Neural cell (in vitro differentiated cells): ENCODE results near the gene LRBA. TPM values are rescaled to one million over a fixed set of nuclear protein-coding genes. Genes with fewer than 3 reads are reported as not detected.
"Not testable (repeated sequence)": the region's sequence is repeated elsewhere in the genome, so short reads cannot be mapped to it uniquely, and the experiment has no call there.

Experiments used
- H2AFZ ChIP-seq: fragments of 200-600, 300-800 bp; sonication (generic), shearing (Covaris generic); 2 replicates; pipeline ENCODE4 v1.6.0; 2014; ENCODE audit warnings: low read depth, mild to moderate bottlenecking, antibody characterized with exemption, low read length, moderate library complexity
- H3F3A ChIP-seq: fragments of 200-600 bp; shearing (Covaris generic); 2 replicates; pipeline ENCODE4 v1.6.1; 2016; ENCODE audit warnings: mild to moderate bottlenecking, moderate library complexity, mixed read lengths, antibody characterized with exemption, low read length; ENCODE audit not compliant: insufficient read depth, poor library complexity, severe bottlenecking
- H3K27ac ChIP-seq: fragments of 200-600, 300-800 bp; sonication (generic), shearing (Covaris generic); 2 replicates; pipeline ENCODE4 v1.5.1; 2014; ENCODE audit warnings: mild to moderate bottlenecking, low read length, moderate library complexity
- H3K27me3 ChIP-seq: fragments of 300-800, 200-600 bp; sonication (generic), shearing (Covaris generic); 2 replicates; pipeline ENCODE4 v1.6.0; 2014; ENCODE audit warnings: mild to moderate bottlenecking, low read depth, low read length, moderate library complexity; ENCODE audit not compliant: insufficient read depth
- H3K36me3 ChIP-seq: fragments of 300-800, 200-600 bp; sonication (generic), shearing (Covaris generic); 2 replicates; pipeline ENCODE4 v1.5.1; 2014; ENCODE audit warnings: mild to moderate bottlenecking, antibody characterized with exemption, low read length, moderate library complexity; ENCODE audit not compliant: insufficient read depth
- H3K4me2 ChIP-seq: fragments of 300-800, 200-600 bp; sonication (generic), shearing (Covaris generic); 2 replicates; pipeline ENCODE4 v1.6.0; 2014; ENCODE audit warnings: mild to moderate bottlenecking, low read length
- H3K4me3 ChIP-seq: fragments of 300-800, 200-600 bp; sonication (generic), shearing (Covaris generic); 2 replicates; pipeline ENCODE4 v1.5.1; 2014; ENCODE audit warnings: mild to moderate bottlenecking, low read length, moderate library complexity
- H3K79me2 ChIP-seq: fragments of 200-600 bp; shearing (Covaris generic); replicated peaks from 2 replicates; pipeline ENCODE4 v1.6.0; 2014; ENCODE audit warnings: mild to moderate bottlenecking, low read length, moderate library complexity; ENCODE audit not compliant: insufficient read depth
- H3K9ac ChIP-seq: fragments of 300-800, 200-600 bp; sonication (generic), shearing (Covaris generic); 2 replicates; pipeline ENCODE4 v1.6.1; 2016; ENCODE audit warnings: mild to moderate bottlenecking, low read length, mixed read lengths
- H3K9me2 ChIP-seq: fragments of 200-600 bp; shearing (Covaris generic); 2 replicates; pipeline ENCODE4 v1.6.1; 2016; ENCODE audit warnings: mild to moderate bottlenecking, low read length, mixed read lengths; ENCODE audit not compliant: insufficient read depth
- H3K9me3 ChIP-seq: fragments of 200-600, 300-800 bp; sonication (generic), shearing (Covaris generic); 2 replicates; pipeline ENCODE4 v1.6.1; 2016; ENCODE audit warnings: mild to moderate bottlenecking, mixed run types, low read length, moderate library complexity, mixed read lengths
- H4K20me1 ChIP-seq: fragments of 200-600 bp; shearing (Covaris generic); 2 replicates; pipeline ENCODE4 v1.6.1; 2016; ENCODE audit warnings: mild to moderate bottlenecking, mixed run types; ENCODE audit not compliant: insufficient read depth
- EP300 ChIP-seq: fragments of 450-650 bp; conservative IDR thresholded peaks from 2 replicates; pipeline ENCODE4 v1.6.1; 2014; ENCODE audit warnings: antibody characterized with exemption, mild to moderate bottlenecking, moderate library complexity; ENCODE audit not compliant: poor library complexity, severe bottlenecking
- EZH2 ChIP-seq: fragments of 200-600, 300-800 bp; shearing (Covaris generic), sonication (generic); IDR thresholded peaks from 2 replicates; pipeline ENCODE4 v1.6.1; 2014; ENCODE audit warnings: antibody characterized with exemption, low read length, borderline replicate concordance, mild to moderate bottlenecking; ENCODE audit not compliant: insufficient read depth, poor library complexity, severe bottlenecking
- MXI1 ChIP-seq: fragments of 450-650 bp; conservative IDR thresholded peaks from 2 replicates; pipeline ENCODE4 v1.6.1; 2014; ENCODE audit warnings: antibody characterized with exemption, mild to moderate bottlenecking; ENCODE audit not compliant: poor library complexity, severe bottlenecking
- POLR2AphosphoS5 ChIP-seq: IDR thresholded peaks from 2 replicates; pipeline ENCODE4 v1.6.1; 2012
- RAD21 ChIP-seq: fragments of 450-650 bp; conservative IDR thresholded peaks from 2 replicates; pipeline ENCODE4 v1.6.1; 2014; ENCODE audit warnings: antibody characterized with exemption, mild to moderate bottlenecking, moderate library complexity
- SMC3 ChIP-seq: fragments of 450-650 bp; conservative IDR thresholded peaks from 2 replicates; pipeline ENCODE4 v1.6.1; 2014; ENCODE audit warnings: antibody characterized with exemption, mild to moderate bottlenecking, moderate library complexity; ENCODE audit not compliant: poor library complexity
- TAF1 ChIP-seq: IDR thresholded peaks from 2 replicates; pipeline ENCODE4 v1.6.1; 2012; ENCODE audit warnings: low read depth
- polyA plus RNA-seq: library from polyadenylated mRNA; depleted of rRNA; stranded (reverse); fragments of >200 nt; gene quantifications from 2 replicates; pipeline ENCODE4 v1.2.3, GENCODE V29; 2014
- TF ChIP-seq, protein P1 (sequence below): IDR thresholded peaks from 2 replicates; pipeline ENCODE4 v1.6.1; 2012; ENCODE audit warnings: borderline replicate concordance
- TF ChIP-seq, protein P2 (sequence below): fragments of 450-650 bp; IDR thresholded peaks from 2 replicates; pipeline ENCODE4 v1.5.1; 2014; ENCODE audit warnings: antibody characterized with exemption, mild to moderate bottlenecking, moderate library complexity; ENCODE audit not compliant: poor library complexity, severe bottlenecking

LRBA gene
- polyA plus RNA-seq, 1 donor from 2014 or later = 7.1 TPM

DNA sequence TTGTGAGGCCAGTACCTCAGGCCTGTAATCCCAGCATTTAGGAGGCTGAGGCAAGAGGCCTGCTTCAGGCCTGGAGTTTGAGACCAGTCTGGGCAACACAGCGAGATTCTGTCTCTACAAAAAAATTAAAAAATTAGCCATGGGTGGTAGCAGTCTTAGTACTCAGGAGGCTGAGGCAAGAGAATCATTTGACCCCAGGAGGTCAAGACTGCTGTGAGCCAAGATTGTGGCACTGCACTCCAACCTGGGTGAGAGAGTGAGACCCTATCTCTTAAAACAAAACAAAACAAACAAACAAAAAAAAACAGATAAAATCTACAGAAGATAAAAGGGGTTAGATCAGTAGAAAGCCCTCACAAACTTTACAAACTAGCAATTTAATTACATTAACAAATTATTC is 352.4 kb downstream of the LRBA start:
- no peak overlapping the region for H3K27ac ChIP-seq
- no peak overlapping the region for H3K4me2 ChIP-seq
- no peaks in the 10 kb centered on the region for H3F3A ChIP-seq
- H4K20me1 ChIP-seq = no peaks in the 10 kb centered on the region
- H3K79me2 ChIP-seq = no peaks in the 10 kb centered on the region
- no peaks in the 10 kb centered on the region for H3K27me3 ChIP-seq
- H3K9ac ChIP-seq = no peak overlapping the region
- no peaks in the 10 kb centered on the region for H3K9me2 ChIP-seq
- no peaks in the 10 kb centered on the region for H3K36me3 ChIP-seq
- H2AFZ ChIP-seq = no peak overlapping the region
- no peak overlapping the region for H3K4me3 ChIP-seq
- TF ChIP-seq, protein P1, sequence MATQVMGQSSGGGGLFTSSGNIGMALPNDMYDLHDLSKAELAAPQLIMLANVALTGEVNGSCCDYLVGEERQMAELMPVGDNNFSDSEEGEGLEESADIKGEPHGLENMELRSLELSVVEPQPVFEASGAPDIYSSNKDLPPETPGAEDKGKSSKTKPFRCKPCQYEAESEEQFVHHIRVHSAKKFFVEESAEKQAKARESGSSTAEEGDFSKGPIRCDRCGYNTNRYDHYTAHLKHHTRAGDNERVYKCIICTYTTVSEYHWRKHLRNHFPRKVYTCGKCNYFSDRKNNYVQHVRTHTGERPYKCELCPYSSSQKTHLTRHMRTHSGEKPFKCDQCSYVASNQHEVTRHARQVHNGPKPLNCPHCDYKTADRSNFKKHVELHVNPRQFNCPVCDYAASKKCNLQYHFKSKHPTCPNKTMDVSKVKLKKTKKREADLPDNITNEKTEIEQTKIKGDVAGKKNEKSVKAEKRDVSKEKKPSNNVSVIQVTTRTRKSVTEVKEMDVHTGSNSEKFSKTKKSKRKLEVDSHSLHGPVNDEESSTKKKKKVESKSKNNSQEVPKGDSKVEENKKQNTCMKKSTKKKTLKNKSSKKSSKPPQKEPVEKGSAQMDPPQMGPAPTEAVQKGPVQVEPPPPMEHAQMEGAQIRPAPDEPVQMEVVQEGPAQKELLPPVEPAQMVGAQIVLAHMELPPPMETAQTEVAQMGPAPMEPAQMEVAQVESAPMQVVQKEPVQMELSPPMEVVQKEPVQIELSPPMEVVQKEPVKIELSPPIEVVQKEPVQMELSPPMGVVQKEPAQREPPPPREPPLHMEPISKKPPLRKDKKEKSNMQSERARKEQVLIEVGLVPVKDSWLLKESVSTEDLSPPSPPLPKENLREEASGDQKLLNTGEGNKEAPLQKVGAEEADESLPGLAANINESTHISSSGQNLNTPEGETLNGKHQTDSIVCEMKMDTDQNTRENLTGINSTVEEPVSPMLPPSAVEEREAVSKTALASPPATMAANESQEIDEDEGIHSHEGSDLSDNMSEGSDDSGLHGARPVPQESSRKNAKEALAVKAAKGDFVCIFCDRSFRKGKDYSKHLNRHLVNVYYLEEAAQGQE = no peak
- TF ChIP-seq EZH2 = no peak
- TF ChIP-seq RAD21 = no peak
- TF ChIP-seq SMC3 = no peak
- TF ChIP-seq, protein P2, sequence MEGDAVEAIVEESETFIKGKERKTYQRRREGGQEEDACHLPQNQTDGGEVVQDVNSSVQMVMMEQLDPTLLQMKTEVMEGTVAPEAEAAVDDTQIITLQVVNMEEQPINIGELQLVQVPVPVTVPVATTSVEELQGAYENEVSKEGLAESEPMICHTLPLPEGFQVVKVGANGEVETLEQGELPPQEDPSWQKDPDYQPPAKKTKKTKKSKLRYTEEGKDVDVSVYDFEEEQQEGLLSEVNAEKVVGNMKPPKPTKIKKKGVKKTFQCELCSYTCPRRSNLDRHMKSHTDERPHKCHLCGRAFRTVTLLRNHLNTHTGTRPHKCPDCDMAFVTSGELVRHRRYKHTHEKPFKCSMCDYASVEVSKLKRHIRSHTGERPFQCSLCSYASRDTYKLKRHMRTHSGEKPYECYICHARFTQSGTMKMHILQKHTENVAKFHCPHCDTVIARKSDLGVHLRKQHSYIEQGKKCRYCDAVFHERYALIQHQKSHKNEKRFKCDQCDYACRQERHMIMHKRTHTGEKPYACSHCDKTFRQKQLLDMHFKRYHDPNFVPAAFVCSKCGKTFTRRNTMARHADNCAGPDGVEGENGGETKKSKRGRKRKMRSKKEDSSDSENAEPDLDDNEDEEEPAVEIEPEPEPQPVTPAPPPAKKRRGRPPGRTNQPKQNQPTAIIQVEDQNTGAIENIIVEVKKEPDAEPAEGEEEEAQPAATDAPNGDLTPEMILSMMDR = no peak
- no peak for TF ChIP-seq EP300
- TF ChIP-seq TAF1 = no peak
- no peak for TF ChIP-seq POLR2AphosphoS5
- TF ChIP-seq MXI1 = no peak
- H3K9me3 ChIP-seq = no peaks in the 10 kb centered on the region

DNA sequence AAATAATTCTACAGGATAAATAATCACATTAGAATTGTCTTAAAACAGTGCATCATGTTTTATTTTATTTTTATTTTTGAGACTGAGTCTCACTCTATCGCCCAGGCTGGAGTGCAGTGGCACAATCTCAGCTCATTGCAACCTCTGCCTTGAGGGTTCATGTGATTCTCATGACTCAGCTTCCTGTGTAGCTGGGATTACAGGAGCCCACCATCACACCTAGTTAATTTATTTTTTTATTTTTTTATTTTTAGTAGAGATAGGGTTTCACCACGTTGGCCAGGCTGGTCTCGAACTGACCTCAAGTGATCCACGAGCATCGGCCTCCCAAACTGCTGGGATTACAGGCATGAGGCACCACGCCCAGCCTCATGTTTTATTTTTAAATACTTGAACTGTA is 353.5 kb downstream of the LRBA start:
- not testable (repeated sequence) for H3K4me2 ChIP-seq, H3K9me2 ChIP-seq, H3K27ac ChIP-seq, H3K9me3 ChIP-seq, H3K36me3 ChIP-seq, H3F3A ChIP-seq, H3K27me3 ChIP-seq, H3K79me2 ChIP-seq, H3K4me3 ChIP-seq, H4K20me1 ChIP-seq, H2AFZ ChIP-seq, H3K9ac ChIP-seq

DNA sequence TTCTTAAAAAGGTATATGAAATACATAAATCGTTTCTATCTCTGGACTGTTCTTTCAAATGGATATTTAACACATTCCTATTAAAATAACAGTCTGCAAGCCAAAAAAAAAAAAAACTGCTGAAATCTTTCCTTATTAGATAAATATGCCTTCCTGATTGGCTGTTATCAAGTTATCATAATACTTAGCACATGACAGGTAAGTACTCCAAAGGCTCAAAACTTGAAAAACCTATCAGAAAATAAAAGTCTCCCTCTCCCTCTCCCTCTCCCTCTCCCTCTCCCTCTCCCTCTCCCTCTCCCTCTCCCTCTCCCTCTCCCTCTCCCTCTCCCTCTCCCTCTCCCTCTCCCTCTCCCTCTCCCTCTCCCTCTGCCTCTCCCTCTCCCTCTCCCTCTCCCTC is 356.8 kb downstream of the LRBA start:
- H3K27ac ChIP-seq, H3K9ac ChIP-seq, H3K4me2 ChIP-seq, H4K20me1 ChIP-seq, H3F3A ChIP-seq, H3K79me2 ChIP-seq, H3K9me3 ChIP-seq, H2AFZ ChIP-seq, H3K9me2 ChIP-seq, H3K4me3 ChIP-seq, H3K27me3 ChIP-seq, H3K36me3 ChIP-seq: not testable (repeated sequence)
